Epithelial cell of esophagus (primary cell): ENCODE measurements around the gene NOTCH2.
"Not testable (repeated sequence)": the region's sequence is repeated elsewhere in the genome, so short reads cannot be mapped to it uniquely, and the experiment has no call there.

ENCODE experiments used
- DNase-seq: peaks from one replicate; pipeline ENCODE4 v3.0.0; 2010; ENCODE audit warnings: low read depth
- H3K4me3 ChIP-seq: 2 replicates; pipeline ENCODE4 v1.5.1; 2011; ENCODE audit warnings: mild to moderate bottlenecking, low read length, control low read depth
- TF ChIP-seq, protein P1 (sequence below): IDR thresholded peaks from 2 replicates; pipeline ENCODE4 v1.5.1; 2011; ENCODE audit warnings: low read depth, mild to moderate bottlenecking, low read length, control low read depth, inconsistent platforms; ENCODE audit not compliant: insufficient read depth; ENCODE audit errors: missing control alignments

The NOTCH2 gene

DNA sequence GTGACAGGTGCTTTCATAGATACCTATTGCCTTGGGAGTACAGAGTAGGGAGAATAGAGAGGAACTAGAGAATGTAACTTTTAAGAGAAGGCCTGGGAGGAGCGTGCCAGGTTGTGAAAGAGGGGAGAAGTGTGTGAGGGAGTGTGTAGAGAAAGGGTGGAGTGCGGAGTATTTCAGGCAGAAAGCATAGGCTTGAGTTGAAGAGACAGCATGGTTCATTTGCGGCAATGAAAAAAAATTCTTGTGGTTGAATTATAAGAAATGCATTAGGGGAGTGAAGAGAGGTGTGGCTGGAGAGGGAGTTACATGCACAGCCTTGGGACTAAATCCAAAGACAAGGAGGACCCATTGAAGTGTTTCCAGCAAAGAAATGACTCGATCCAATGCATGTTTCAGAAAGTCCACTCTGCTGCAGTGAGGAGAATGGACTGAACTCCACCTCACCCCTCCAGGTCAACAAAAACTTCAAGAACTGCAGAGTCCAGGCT is 91.4 kb downstream of the NOTCH2 start:
- DNase-seq: no peak
- TF ChIP-seq, protein P1, sequence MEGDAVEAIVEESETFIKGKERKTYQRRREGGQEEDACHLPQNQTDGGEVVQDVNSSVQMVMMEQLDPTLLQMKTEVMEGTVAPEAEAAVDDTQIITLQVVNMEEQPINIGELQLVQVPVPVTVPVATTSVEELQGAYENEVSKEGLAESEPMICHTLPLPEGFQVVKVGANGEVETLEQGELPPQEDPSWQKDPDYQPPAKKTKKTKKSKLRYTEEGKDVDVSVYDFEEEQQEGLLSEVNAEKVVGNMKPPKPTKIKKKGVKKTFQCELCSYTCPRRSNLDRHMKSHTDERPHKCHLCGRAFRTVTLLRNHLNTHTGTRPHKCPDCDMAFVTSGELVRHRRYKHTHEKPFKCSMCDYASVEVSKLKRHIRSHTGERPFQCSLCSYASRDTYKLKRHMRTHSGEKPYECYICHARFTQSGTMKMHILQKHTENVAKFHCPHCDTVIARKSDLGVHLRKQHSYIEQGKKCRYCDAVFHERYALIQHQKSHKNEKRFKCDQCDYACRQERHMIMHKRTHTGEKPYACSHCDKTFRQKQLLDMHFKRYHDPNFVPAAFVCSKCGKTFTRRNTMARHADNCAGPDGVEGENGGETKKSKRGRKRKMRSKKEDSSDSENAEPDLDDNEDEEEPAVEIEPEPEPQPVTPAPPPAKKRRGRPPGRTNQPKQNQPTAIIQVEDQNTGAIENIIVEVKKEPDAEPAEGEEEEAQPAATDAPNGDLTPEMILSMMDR: no peak
- H3K4me3 ChIP-seq: no peak overlapping the region

DNA sequence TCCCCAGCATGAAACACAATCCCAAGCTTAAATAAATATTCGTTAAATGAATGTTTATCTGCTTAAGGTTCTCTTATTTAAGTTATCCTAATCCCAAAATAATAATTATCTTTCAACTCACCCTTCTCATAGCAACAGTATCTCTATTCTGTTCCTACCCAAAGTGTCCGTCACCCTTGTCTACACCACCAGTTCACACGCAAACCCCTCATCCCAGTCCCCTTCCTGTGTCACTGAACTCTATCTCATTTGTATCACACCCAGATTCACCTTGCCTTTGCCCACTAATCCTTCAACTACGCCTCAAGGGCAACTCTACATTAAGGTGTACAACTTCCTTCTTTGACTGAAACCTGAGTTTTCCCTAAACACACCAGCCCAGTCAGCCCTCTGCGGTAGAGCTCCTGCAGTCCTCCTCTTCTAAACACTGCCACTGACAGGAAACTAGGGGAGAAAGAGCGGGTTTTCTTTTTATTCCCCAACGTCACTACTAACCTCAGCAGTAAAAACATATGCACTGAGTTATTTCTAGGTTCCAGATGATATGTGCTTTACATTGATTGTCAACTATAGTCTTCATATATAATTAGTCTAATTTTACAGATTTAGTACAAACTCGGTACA is 92.2 kb downstream of the NOTCH2 start:
- DNase-seq, H3K4me3 ChIP-seq: not testable (repeated sequence)

DNA sequence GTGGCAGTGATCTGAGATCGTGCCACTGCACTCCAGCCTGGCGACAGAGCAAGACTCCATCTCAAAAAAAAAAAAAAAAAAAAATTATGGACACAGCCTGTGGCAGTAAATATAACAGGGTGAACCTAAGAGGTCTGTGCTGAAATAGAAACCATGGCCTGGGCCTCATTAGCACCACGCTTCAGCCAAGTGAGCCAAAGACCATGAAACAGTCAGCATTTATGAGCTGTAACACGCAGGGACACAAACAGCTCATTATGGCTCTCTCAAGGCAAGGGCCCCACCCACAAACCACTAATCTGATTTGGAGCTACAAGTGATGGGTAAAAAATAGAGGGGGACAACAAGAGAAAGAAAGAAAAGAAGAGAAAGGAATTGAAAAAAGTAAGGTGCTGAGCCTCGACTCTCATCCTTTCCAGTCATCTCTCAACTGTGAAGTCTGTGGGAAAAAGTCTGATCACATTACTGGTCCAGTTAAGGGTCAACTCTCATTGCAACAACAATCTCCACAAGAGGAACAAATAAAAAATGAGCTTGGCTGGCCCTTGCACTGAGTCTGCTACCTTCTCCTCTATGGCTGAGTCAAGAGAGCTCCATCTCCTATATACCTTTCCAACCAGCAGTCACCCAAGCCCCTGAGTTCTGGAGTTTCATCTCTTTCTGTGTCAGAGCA is 93.7 kb downstream of the NOTCH2 start:
- not testable (repeated sequence) for H3K4me3 ChIP-seq, DNase-seq

DNA sequence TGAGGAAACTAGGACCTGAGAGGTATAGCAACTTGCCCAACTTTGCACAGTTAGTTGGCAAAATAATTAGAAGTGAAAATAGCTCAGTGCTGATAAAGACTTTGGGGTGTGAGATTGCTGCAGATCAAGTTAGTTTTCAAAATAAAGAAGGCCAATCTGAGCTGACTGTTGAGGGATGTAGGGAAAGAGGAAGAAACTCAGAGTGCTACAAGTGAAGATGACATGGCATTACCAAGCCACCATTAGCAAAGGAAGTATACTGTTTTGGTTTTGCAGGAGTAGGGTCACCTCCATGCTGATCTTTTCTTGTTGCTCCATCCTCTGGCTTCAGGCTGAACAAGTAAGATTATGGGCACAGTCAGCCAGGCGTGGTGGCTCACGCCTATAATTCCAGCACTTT is 94.5 kb downstream of the NOTCH2 start:
- TF ChIP-seq, protein P1: no peak
- H3K4me3 ChIP-seq: no peak overlapping the region
- no peak for DNase-seq

DNA sequence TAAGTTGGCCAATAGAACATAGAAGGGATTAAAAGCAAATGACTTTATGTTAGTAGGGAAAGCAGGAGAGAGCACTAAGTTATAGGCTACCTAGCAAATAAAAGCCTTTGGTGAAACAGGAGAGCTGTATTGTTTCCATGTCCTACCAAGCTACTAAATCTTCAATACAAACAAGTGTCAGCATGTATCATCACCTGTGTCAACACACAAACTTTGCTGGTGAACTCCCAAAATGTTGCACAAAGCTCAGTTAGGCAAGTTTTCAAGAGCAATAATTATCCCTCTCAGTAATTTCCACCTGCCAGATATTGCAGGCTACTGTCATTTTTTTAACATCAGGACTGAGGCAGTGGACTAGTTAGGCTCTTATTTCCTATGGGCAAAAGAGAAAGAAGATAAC is 95.4 kb downstream of the NOTCH2 start:
- TF ChIP-seq, protein P1: no peak
- peak; percentile 88 for DNase-seq
- no peak overlapping the region for H3K4me3 ChIP-seq

DNA sequence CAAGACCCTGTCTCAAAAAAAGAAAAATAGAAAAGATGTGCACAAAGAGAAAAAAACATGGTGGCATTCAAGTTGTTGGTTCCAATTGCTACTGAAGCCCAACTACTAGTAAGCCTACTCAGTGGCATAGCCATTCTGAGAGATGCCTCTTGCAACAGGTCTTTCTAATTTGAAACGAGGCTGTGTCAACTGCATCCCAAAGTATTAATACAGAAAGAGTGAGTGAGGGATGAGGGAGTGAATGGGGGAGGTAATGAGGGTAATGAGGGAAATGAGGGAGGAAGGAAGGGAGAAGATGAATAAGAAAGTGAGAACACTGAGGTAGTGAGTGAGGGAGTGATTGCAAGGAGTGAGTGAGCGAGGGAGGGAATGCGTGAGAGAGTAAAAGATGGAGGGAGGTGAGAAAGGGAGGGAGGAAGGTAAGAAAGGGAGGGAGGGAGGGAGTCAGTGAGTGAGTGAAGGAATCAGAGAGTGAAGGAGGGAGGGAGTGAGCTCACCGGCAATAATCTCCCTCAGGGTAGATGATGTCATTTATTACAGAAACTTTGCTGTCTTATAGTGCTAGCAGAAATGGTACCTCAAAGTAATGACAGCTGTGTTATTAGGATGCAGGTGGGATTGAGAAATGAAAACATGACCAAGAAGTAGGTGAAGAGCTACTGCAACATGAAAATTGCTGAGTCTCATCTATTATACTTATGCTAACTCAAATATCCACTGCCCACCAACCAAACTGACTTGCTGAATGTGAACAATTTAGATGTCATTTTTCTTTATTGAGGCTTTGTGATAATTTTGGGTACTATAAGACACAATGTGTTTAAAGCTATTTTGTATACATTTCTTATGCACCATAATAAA is 97.5 kb downstream of the NOTCH2 start:
- TF ChIP-seq, protein P1: no peak
- DNase-seq: peak; percentile 77
- H3K4me3 ChIP-seq: no peak overlapping the region

DNA sequence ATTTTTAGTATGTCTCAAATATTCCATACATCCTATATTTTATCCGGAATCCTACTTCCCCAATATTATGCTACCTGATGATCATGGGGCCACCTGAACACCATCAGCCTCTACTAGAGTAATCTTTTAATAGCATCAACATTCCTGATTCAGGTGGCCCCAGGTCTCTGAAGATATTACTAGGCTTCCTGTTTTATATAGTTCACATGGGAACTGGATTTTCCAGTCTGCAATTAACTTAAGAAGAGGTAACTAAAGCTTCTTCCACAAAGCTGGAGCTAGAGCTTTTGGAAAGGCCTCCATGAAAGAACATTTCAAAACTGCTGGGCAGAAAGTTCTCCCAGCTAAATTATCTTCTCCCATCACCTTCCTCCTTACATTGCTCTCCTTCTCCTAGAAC is 100.9 kb downstream of the NOTCH2 start:
- TF ChIP-seq, protein P1: no peak
- peak; percentile 43 for DNase-seq
- no peak overlapping the region for H3K4me3 ChIP-seq

DNA sequence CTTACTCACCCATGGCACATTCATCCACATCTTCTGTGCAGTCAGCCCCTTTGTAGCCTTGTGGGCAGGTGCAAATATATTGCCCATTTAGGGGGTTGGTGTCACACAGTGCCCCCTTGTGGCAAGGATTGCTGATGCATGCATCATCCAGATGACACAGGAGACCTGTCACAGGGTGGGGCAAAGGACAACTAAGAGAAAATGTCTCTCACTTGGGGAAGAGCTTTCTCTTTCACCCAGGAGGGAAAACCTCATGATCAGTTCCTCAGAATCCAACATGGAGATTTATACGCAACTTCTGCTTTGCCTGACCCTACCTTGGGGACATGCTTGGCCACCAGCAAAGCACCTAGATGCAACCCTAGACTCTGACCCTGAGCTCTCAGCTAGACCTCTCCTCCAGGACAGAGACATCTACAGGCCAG is 101.4 kb downstream of the NOTCH2 start:
- TF ChIP-seq, protein P1: peak; percentile 80
- DNase-seq: peak; percentile 75
- no peak overlapping the region for H3K4me3 ChIP-seq
